GM19240 (cell line): ENCODE data around the gene ABI2.
"Not testable (repeated sequence)": the region's sequence is repeated elsewhere in the genome, so short reads cannot be mapped to it uniquely, and the experiment has no call there.

Experiments used
- DNase-seq: peaks from one replicate; pipeline ENCODE4 v3.0.0; 2011; ENCODE audit warnings: low spot score; ENCODE audit not compliant: insufficient read length

Gene ABI2

GRCh38 chr2:203354966-203355365, 26.8 kb downstream of the ABI2 start:
- DNase-seq: no peak

GRCh38 chr2:203359450-203359849, 31.3 kb downstream of the ABI2 start:
- no peak for DNase-seq

GRCh38 chr2:203360833-203361430, 32.7 kb downstream of the ABI2 start:
- no peak for DNase-seq

- no peak for DNase-seq
These were observed 33.3 kb downstream of the ABI2 start for GRCh38 chr2:203361495-203361894.

GRCh38 chr2:203361922-203362321, 33.7 kb downstream of the ABI2 start:
- DNase-seq: no peak

- DNase-seq: no peak
These were observed 38.7 kb downstream of the ABI2 start for GRCh38 chr2:203366639-203367466.

GRCh38 chr2:203372706-203373105, 44.5 kb downstream of the ABI2 start:
- DNase-seq: not testable (repeated sequence)

GRCh38 chr2:203376173-203376572, 48.0 kb downstream of the ABI2 start:
- DNase-seq: no peak

- DNase-seq: no peak
These were observed 51.0 kb downstream of the ABI2 start for GRCh38 chr2:203379156-203379555.

GRCh38 chr2:203383038-203383437, 54.8 kb downstream of the ABI2 start:
- DNase-seq: no peak

GRCh38 chr2:203388153-203388552, 60.0 kb downstream of the ABI2 start:
- DNase-seq: not testable (repeated sequence)

- DNase-seq: no peak
These were observed 66.5 kb downstream of the ABI2 start for GRCh38 chr2:203394519-203395227.

- no peak for DNase-seq
These were observed 67.7 kb downstream of the ABI2 start for GRCh38 chr2:203395858-203396257.

GRCh38 chr2:203396667-203397066, 68.5 kb downstream of the ABI2 start:
- no peak for DNase-seq

- no peak for DNase-seq
These were observed 70.8 kb downstream of the ABI2 start for GRCh38 chr2:203399031-203399430.

GRCh38 chr2:203400805-203401585, 72.8 kb downstream of the ABI2 start:
- DNase-seq: no peak

- DNase-seq: no peak
These were observed 76.8 kb downstream of the ABI2 start for GRCh38 chr2:203404996-203405395.

- DNase-seq: no peak
These were observed 79.3 kb downstream of the ABI2 start for GRCh38 chr2:203407496-203407895.

GRCh38 chr2:203412546-203413331, 84.5 kb downstream of the ABI2 start:
- no peak for DNase-seq

- no peak for DNase-seq
These were observed 85.6 kb downstream of the ABI2 start for GRCh38 chr2:203413796-203414195.

- no peak for DNase-seq
These were observed 90.1 kb downstream of the ABI2 start for GRCh38 chr2:203418271-203418670.
